ENCODE results near the gene GFRA1.
A peak's percentile ranks its signal among the peaks of the same experiment; 100 is the strongest.

The GFRA1 gene, protein sequence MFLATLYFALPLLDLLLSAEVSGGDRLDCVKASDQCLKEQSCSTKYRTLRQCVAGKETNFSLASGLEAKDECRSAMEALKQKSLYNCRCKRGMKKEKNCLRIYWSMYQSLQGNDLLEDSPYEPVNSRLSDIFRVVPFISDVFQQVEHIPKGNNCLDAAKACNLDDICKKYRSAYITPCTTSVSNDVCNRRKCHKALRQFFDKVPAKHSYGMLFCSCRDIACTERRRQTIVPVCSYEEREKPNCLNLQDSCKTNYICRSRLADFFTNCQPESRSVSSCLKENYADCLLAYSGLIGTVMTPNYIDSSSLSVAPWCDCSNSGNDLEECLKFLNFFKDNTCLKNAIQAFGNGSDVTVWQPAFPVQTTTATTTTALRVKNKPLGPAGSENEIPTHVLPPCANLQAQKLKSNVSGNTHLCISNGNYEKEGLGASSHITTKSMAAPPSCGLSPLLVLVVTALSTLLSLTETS

DNA sequence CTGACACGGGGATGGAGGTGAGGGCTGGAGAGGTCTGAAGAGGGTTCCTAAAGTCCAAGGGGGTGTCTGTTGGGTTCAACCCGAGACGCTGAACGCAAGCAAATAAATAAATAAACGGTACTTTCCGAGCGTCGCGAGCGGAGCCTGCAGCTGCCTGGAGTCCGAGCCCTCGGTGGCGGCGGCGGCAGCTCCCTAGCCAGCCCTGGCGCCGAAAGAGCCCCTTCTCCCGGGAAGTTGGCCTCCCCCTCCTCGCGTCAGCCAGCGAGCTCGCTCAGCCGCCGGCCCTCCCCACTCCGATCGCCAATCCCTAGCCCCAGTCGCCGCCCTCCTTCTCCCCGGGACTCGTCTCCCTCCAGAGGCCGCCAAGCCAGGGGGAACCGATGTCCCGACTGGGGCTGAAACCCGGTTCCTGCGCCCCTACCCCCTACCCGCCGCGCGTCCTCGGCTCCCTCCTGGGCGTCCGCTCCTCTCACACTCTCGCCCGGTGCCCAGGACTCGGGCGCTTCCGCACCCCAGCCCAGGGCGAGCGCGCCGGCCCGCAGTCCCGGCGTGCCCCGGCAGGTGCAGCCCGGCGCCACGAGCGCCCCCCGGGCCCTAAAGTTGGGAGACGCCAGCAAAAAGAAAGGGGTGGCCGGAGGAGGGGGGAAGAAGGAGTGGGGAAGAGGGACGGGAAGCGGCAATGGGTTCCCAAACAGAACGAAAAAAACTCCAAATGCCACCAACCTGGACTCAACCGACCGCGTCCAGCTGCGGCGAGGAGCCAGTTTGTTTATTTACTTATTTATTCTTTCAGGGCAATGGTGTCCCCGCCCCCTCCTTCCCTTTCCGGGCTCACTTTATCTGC, at the start of gene GFRA1:
TSS of gene GFRA1 (minus strand) at position 767 of the 844 bp plus-strand sequence. CDS start 1,177 bp downstream, outside the sequence.
- H3K36me3 ChIP-seq: no peaks in the 10 kb centered on the region
- TF ChIP-seq, protein P1, sequence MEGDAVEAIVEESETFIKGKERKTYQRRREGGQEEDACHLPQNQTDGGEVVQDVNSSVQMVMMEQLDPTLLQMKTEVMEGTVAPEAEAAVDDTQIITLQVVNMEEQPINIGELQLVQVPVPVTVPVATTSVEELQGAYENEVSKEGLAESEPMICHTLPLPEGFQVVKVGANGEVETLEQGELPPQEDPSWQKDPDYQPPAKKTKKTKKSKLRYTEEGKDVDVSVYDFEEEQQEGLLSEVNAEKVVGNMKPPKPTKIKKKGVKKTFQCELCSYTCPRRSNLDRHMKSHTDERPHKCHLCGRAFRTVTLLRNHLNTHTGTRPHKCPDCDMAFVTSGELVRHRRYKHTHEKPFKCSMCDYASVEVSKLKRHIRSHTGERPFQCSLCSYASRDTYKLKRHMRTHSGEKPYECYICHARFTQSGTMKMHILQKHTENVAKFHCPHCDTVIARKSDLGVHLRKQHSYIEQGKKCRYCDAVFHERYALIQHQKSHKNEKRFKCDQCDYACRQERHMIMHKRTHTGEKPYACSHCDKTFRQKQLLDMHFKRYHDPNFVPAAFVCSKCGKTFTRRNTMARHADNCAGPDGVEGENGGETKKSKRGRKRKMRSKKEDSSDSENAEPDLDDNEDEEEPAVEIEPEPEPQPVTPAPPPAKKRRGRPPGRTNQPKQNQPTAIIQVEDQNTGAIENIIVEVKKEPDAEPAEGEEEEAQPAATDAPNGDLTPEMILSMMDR (IDR thresholded peaks at IDR 0.05): no peak
- DNase-seq: no peak
- no peaks in the 10 kb centered on the region for H3K9me3 ChIP-seq
- H3K27me3 ChIP-seq: peaks cover 0 to 83% of the 10 kb centered on the region in 2 donors
- intact Hi-C loops (cut with DNase I; ENCODE audit: low total_unique reads): no loop called here
- H3K4me3 ChIP-seq: peak within 1 kb of the TSS; percentile 44 to 54
- H3K27ac ChIP-seq: no peak within 1 kb of the TSS
- H3K4me1 ChIP-seq: peaks cover 0 to 46% (median 37%) of the 10 kb centered on the region in 4 donors

DNA sequence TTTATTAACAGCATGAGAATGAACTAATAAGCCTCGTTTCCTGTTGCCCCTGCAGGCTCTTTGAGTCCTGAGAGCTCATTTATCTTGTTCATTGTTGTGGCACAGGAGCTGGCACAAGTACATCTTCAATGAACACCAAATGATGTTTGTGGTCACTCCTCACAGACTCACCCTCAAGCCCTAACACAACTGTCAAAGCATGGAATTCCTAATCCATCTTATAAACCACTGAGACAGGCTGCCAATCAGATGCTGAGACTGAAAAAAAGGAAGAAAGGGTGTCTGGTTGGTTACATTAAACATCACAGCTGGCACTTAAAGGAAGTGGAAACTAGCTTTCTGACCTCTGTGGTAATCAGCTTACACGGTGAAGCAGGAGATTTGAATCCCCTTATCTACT, 43.5 kb upstream of the GFRA1 start:
- Histone ChIP-seq H3K4me3 (no peak overlapping the region), H3K27ac (no peak overlapping the region), H3K9me3 (no peaks in the 10 kb centered on the region), H3K27me3 (no peaks in the 10 kb centered on the region), H3K4me1 (no peaks in the 10 kb centered on the region), H3K36me3 (no peaks in the 10 kb centered on the region)
- TF ChIP-seq, protein P1 (IDR thresholded peaks at IDR 0.05): no peak
- DNase-seq: no peak
- intact Hi-C loops (cut with DNase I; ENCODE audit: low total_unique reads): no loop called here

DNA sequence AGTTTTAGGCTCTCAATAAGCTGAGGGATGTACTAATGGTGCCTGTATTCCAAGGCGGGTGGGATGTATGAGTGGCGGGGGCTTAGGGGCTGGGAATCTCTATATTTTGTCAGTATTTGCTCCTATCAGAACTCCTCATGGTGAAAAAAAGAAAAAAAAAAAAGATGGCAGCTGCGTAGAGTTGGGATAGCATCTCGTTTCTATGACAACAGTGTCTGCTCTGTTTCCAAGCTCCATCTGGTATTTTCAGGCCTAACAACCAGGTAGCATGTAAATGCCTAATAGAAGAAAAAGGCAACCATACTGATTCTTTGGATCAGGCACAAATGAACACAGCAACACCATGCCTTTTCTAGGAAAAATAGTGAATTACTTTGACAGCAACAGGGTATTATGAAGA, 39.5 kb upstream of the GFRA1 start:
- no peak for DNase-seq
- Histone ChIP-seq H3K9me3 (no peaks in the 10 kb centered on the region), H3K4me1 (no peaks in the 10 kb centered on the region), H3K27me3 (no peaks in the 10 kb centered on the region), H3K36me3 (no peaks in the 10 kb centered on the region), H3K4me3 (no peak overlapping the region), H3K27ac (no peak overlapping the region)
- intact Hi-C loops (cut with DNase I; ENCODE audit: low total_unique reads): no loop called here
- TF ChIP-seq, protein P1 (IDR thresholded peaks at IDR 0.05): no peak

DNA sequence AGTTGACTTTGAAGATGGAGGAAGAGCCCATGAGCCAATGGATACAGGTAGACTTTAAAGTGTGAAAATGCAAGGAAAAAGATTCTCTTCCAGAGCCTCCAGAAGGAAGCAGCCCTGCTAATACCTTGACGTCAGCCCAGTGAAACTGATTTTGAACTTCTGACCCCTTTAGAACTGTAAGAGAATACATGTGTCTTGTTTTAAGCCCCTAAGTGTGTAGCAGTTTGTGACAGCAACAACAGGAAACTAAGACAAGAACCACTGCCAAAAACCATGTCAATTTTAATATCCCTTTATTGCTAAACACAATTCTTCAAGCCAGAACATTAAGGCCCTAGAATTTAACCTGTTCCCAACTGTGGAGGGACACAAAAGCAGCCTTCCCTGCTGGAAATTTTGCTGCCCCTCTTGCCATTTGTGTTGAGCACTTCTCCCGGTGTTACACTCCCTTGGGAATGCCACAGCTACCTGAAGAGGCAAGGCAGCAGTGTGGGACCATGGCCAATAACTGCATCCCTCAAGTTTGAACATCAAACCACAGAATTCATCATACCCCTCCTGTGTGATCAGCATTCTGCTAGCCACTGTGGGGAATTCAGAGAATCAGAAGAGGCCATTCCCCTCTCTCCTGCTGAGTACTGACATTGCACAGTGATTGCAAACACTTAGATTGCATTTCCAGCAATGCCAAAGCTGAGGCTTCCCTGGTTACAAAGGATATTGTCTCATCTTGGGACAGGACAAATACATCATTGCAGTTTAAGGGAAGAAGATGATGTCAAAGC, 38.9 kb upstream of the GFRA1 start:
- no peaks in the 10 kb centered on the region for H3K27me3 ChIP-seq
- H3K4me3 ChIP-seq: no peak overlapping the region
- intact Hi-C loops (cut with DNase I; ENCODE audit: low total_unique reads): no loop called here
- H3K27ac ChIP-seq: no peak overlapping the region
- H3K36me3 ChIP-seq: no peaks in the 10 kb centered on the region
- H3K9me3 ChIP-seq: no peaks in the 10 kb centered on the region
- TF ChIP-seq, protein P1 (IDR thresholded peaks at IDR 0.05): no peak
- no peaks in the 10 kb centered on the region for H3K4me1 ChIP-seq
- no peak for DNase-seq

DNA sequence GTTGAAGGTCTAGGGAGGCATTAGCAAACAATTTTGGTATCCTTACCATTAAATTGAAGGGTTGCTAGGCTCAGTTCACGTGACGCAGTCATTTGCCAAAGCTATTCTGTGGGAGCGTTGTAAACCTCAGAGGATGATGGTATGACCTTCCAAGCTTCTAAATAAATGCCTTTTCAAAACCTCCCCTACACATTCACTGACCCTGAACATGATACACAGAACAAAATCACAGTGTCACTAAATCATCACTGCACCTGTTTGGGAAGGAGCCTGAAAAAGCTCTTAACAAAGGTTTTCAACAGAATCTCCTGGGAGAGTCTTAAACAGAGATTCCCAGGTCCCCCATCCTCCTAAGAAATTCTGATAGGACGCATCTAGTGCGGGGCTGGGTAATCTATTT, 38.0 kb upstream of the GFRA1 start:
- no peaks in the 10 kb centered on the region for H3K27me3 ChIP-seq
- no peaks in the 10 kb centered on the region for H3K36me3 ChIP-seq
- TF ChIP-seq, protein P1 (IDR thresholded peaks at IDR 0.05): no peak
- H3K4me3 ChIP-seq: no peak overlapping the region
- intact Hi-C loops (cut with DNase I; ENCODE audit: low total_unique reads): no loop called here
- no peaks in the 10 kb centered on the region for H3K9me3 ChIP-seq
- no peaks in the 10 kb centered on the region for H3K4me1 ChIP-seq
- DNase-seq: no peak
- no peak overlapping the region for H3K27ac ChIP-seq
